Cardiac muscle cell (in vitro differentiated cells and primary cell): Measurements from ENCODE around the gene CASD1. TPM values are rescaled to one million over a fixed set of nuclear protein-coding genes. Genes with fewer than 3 reads are reported as not detected.

Experiments used
- DNase-seq, 2 donors: peaks; one replicate each; pipeline versions ENCODE4 v3.0.0 to v3.0.0-alpha.2; 2010 to 2017; ENCODE audit warnings: low read depth in 1 of 2, low spot score in 1 of 2
- H3K27ac ChIP-seq: fragments of 200-600 bp; sonication (generic); 2 replicates; pipeline ENCODE4 v1.5.1; 2016
- H3K27me3 ChIP-seq: fragments of 200-600 bp; sonication (generic); 2 replicates; pipeline ENCODE4 v1.6.0; 2016; ENCODE audit warnings: control low read depth
- H3K36me3 ChIP-seq: fragments of 200-600 bp; sonication (generic); 2 replicates; pipeline ENCODE4 v1.5.1; 2016; ENCODE audit warnings: control low read depth
- H3K4me1 ChIP-seq: fragments of 200-600 bp; sonication (generic); 2 replicates; pipeline ENCODE4 v1.8.1; 2017; ENCODE audit warnings: low read depth, mild to moderate bottlenecking, mixed run types
- H3K4me3 ChIP-seq: fragments of 200-600 bp; sonication (generic); 2 replicates; pipeline ENCODE4 v1.5.1; 2016; ENCODE audit warnings: mild to moderate bottlenecking
- H3K9me3 ChIP-seq: fragments of 200-600 bp; sonication (generic); 2 replicates; pipeline ENCODE4 v1.5.1; 2017; ENCODE audit warnings: low read depth, mild to moderate bottlenecking, control low read depth
- polyA plus RNA-seq: library from polyadenylated mRNA; unstranded; fragments of >200 nt; fragmentation: Nextera tagmentation; extraction: Ambion mirVana; gene quantifications from 2 replicates; pipeline ENCODE4 v1.2.1, GENCODE V29; 2016
- total RNA-seq: library from RNA; depleted of rRNA; stranded (reverse); fragments of >200 nt; gene quantifications from 2 replicates; pipeline ENCODE4 v1.2.3, GENCODE V29; 2016
- TF ChIP-seq, protein P1 (sequence below): IDR thresholded peaks from 2 replicates; pipeline ENCODE4 v1.5.1; 2012; ENCODE audit warnings: low read depth, mild to moderate bottlenecking, low read length

Gene CASD1
- total and polyA plus RNA-seq, 2 experiments from 2014 or later: 36.3 to 38.9 TPM

DNA sequence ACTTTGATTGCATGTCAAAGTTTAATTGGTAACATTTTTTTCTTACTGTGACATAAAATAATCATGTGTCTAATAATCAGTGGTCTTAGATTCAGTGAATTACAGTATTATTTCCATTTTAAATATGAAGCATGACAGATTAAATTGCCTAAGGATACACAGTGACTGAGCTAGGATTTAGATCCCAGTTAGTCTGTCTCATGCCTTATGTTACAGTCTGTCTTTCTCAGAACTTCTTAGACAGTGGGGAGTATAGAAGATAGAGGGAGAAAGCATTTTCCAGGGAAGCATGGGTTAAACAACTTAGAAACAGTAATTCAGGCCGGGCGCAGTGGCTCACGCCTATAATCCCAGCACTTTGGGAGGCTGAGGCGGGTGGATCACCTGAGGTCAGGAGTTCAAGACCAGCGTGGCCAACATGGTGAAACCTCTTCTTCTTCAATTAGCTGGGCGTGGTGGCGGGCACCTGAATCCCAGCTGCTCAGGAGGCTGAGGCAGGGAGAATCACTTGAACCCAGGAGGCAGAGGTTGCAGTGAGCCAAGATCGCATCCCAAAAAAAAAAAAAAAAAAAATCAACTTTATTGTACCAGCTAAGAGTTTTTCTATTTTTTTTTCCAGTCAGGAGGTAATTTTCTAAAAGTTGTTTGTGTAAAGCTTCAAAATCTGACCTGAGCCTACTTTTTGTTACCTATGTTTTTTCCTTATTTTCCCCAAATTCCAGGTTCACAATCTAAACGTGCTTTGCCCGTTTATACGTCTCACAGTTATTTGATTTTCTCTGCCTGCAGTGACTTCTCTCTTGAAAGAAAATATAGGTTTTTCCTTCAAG lies 3.3 kb downstream of the CASD1 start:
- Histone ChIP-seq H3K27me3 (no peaks in the 10 kb centered on the region), H3K9me3 (no peaks in the 10 kb centered on the region), H3K36me3 (no peaks in the 10 kb centered on the region), H3K4me1 (peaks cover 51% of the 10 kb centered on the region), H3K27ac (peak overlapping the region; percentile 98), H3K4me3 (no peak overlapping the region)
- TF ChIP-seq, protein P1, sequence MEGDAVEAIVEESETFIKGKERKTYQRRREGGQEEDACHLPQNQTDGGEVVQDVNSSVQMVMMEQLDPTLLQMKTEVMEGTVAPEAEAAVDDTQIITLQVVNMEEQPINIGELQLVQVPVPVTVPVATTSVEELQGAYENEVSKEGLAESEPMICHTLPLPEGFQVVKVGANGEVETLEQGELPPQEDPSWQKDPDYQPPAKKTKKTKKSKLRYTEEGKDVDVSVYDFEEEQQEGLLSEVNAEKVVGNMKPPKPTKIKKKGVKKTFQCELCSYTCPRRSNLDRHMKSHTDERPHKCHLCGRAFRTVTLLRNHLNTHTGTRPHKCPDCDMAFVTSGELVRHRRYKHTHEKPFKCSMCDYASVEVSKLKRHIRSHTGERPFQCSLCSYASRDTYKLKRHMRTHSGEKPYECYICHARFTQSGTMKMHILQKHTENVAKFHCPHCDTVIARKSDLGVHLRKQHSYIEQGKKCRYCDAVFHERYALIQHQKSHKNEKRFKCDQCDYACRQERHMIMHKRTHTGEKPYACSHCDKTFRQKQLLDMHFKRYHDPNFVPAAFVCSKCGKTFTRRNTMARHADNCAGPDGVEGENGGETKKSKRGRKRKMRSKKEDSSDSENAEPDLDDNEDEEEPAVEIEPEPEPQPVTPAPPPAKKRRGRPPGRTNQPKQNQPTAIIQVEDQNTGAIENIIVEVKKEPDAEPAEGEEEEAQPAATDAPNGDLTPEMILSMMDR: no peak
- DNase-seq: no peak

DNA sequence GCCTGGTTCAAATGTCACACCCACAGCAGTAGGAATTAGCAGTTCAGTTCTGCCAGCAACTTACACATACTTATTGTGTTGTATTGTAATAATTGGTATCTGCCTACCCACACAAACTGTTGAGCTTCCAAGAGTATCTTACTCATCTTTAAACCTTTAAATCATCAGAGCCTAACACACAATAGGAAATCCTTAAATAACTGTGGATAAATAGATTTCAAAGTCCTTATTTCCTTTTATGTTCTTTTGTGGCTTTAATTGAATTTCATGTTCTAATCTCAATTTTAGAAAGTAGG lies 3.9 kb downstream of the CASD1 start:
- DNase-seq: no peak
- H3K27me3 ChIP-seq: no peaks in the 10 kb centered on the region
- TF ChIP-seq, protein P1: no peak
- H3K36me3 ChIP-seq: no peaks in the 10 kb centered on the region
- no peaks in the 10 kb centered on the region for H3K9me3 ChIP-seq
- peak overlapping the region; percentile 13 for H3K4me3 ChIP-seq
- peaks cover 51% of the 10 kb centered on the region for H3K4me1 ChIP-seq
- peak overlapping the region; percentile 54 for H3K27ac ChIP-seq

DNA sequence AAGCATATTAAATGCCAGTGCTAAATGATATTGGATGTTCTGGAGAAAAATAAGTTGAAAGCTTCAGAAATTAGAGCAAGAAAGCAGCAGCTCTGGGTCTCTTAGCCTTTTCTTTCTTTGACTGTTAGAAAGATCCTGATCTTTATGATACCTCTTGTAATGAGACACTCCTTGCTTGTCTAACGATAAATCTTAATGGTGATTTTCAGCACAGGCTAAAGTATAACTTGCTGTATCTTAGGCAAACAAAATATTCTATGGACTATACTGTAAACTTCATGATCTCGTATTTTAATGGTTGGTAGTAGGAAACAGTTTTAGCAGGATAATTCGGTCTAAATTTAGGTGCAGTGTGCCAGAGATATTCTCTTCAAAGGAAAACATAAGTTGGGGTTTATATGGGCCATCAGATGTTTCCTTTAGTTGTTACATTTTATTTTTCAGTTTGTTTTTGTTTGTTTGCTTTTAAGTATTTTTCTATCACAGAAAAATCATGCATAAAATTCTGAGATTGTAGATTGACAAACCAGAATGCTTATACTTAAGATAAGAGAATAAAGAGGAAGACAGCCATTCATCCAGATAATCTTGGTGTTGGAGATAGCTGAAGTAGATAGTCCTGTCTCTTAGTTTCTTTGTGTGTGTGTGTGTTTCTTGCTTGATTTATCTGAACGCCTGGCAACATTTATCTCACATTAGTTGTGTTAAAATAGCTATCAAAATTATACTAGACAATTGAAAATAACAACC lies 4.7 kb downstream of the CASD1 start:
- Histone ChIP-seq H3K27me3 (no peaks in the 10 kb centered on the region), H3K9me3 (no peaks in the 10 kb centered on the region), H3K36me3 (peaks cover 2% of the 10 kb centered on the region), H3K4me1 (peaks cover 51% of the 10 kb centered on the region), H3K27ac (peak overlapping the region; percentile 54), H3K4me3 (peak overlapping the region; percentile 13)
- TF ChIP-seq, protein P1: no peak
- DNase-seq: no peak

DNA sequence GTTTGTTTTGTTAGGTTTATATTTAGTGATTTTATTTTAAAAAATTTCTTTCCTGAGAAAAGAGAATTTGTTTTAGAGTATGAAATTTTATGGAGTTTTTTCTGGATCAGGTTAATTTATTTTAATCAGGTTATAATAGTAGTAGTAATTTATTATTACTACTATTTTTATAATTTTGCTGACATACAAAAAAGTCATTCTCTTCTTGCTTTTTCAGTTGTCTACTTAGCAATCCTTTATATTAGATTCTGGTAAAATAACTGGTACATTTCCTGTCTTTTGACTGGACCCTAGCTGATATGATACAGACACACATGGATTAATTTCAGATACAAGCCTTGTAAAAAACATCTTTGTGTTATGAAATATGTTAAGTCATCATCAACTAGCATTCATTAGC lies 5.3 kb downstream of the CASD1 start:
- Histone ChIP-seq H3K27ac (peak overlapping the region; percentile 54), H3K27me3 (no peaks in the 10 kb centered on the region), H3K4me1 (peaks cover 51% of the 10 kb centered on the region), H3K4me3 (peak overlapping the region; percentile 13), H3K36me3 (peaks cover 4% of the 10 kb centered on the region), H3K9me3 (no peaks in the 10 kb centered on the region)
- DNase-seq: no peak
- TF ChIP-seq, protein P1: no peak

DNA sequence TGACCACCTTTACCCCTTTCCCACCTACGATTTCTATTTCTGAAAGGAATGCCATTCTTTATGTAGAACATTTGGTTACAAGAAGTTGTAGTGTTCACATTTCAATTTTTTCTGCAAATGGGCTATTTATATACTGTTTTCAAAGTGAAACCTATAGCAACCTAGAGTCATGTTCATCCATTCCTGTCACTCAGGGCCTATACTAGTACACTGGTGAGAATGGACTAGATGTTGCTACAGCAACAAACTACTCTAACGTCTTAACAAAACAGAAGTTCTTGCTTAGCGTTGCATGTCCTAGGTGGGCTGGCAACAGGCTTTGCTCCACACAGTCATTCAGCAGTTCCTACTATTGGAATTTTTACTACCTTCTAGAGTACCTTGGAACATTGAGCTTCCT lies 16.3 kb downstream of the CASD1 start:
- TF ChIP-seq, protein P1: no peak
- Histone ChIP-seq H3K36me3 (peaks cover 21% of the 10 kb centered on the region), H3K4me1 (peaks cover 18% of the 10 kb centered on the region), H3K9me3 (no peaks in the 10 kb centered on the region), H3K27me3 (no peaks in the 10 kb centered on the region), H3K27ac (peak overlapping the region; percentile 11), H3K4me3 (no peak overlapping the region)
- no peak for DNase-seq
